ENCODE data around the gene FPR3. TPM values are rescaled to one million over a fixed set of nuclear protein-coding genes. Genes with fewer than 3 reads are reported as not detected.
A peak's percentile ranks its signal among the peaks of the same experiment; 100 is the strongest.

The FPR3 gene
- total and polyA plus RNA-seq, 9 of the 15 experiments (the other 6 are each of a cell fraction or from before 2014, with no cell fraction given) = 0.08 to 0.51 (median 0.22) TPM; not detected in 1

DNA sequence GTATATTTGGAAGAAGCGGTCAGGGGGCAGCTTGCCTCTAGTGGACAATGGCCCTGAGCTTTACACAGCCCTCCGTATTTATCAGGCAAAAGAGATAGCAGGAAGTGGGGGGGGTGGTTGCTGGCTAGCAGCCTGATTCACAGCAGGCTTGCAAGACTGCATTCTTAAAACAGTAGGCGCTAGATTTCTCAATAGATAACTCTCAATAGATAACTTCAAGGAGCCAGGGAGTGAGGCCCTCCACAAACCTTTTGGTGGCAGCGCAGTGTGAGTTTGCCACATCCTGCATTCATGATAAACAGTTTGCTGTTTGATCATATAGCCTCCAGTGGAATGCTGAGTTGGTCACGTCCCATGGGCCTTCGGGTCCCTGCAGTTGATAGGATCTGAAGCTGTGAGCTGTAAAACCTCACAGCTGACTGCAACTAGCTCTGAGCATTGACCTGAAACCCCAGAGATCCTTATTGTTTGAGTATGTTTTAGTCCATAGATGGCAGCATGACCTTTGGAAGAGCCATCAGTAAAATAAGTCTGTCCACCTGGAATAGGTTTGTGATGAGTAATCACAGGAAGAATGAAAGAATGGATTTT is 12.2 kb downstream of the FPR3 start (continued):
- TF ChIP-seq ETS2 (tag; IDR thresholded peaks at IDR 0.05; ENCODE audit: borderline replicate concordance, poor library complexity, severe bottlenecking) = no peak
- no peak for TF ChIP-seq HDAC8 (tag; IDR thresholded peaks at IDR 0.05)
- no peak for TF ChIP-seq ZSCAN32 (CRISPR knock-in tag; IDR thresholded peaks at IDR 0.05)
- TF ChIP-seq RBM39 (optimal IDR thresholded peaks at IDR 0.05; ENCODE audit: low read depth, low read length) = no peak
- no peak for TF ChIP-seq PCBP2 (IDR thresholded peaks at IDR 0.05; ENCODE audit: low read depth, low read length, poor library complexity, severe bottlenecking)
- TF ChIP-seq CSDE1 (IDR thresholded peaks at IDR 0.05) = no peak
- TF ChIP-seq WHSC1 (IDR thresholded peaks at IDR 0.05; ENCODE audit: low read length) = no peak
- TF ChIP-seq DNMT1 (IDR thresholded peaks at IDR 0.05) = no peak
- no peak for TF ChIP-seq HOXB6 (CRISPR knock-in tag; IDR thresholded peaks at IDR 0.05; ENCODE audit: borderline replicate concordance)
- TF ChIP-seq HIVEP1 (CRISPR knock-in tag; IDR thresholded peaks at IDR 0.05) = no peak
- no peak for TF ChIP-seq RBM22 (IDR thresholded peaks at IDR 0.05; ENCODE audit: low read depth, low read length, poor library complexity, severe bottlenecking)
- peak; percentile 90 for TF ChIP-seq HDAC2 (IDR thresholded peaks at IDR 0.05)
- no peak for TF ChIP-seq RUNX1 (IDR thresholded peaks at IDR 0.05; ENCODE audit: low read depth)
- no peak for TF ChIP-seq STAT5A (IDR thresholded peaks at IDR 0.05; ENCODE audit: borderline replicate concordance, low read length)
- no peak for TF ChIP-seq ZNF134 (CRISPR knock-in tag; conservative IDR thresholded peaks at IDR 0.05)
- TF ChIP-seq KAT8 (IDR thresholded peaks at IDR 0.05; ENCODE audit: low read depth) = no peak
- TF ChIP-seq PHB (CRISPR knock-in tag; IDR thresholded peaks at IDR 0.05) = no peak
- TF ChIP-seq PCBP1 (IDR thresholded peaks at IDR 0.05; ENCODE audit: low read depth, low read length, poor library complexity, severe bottlenecking) = no peak
- no peak for TF ChIP-seq ZNF551 (CRISPR knock-in tag; IDR thresholded peaks at IDR 0.05)
- TF ChIP-seq, protein P1, sequence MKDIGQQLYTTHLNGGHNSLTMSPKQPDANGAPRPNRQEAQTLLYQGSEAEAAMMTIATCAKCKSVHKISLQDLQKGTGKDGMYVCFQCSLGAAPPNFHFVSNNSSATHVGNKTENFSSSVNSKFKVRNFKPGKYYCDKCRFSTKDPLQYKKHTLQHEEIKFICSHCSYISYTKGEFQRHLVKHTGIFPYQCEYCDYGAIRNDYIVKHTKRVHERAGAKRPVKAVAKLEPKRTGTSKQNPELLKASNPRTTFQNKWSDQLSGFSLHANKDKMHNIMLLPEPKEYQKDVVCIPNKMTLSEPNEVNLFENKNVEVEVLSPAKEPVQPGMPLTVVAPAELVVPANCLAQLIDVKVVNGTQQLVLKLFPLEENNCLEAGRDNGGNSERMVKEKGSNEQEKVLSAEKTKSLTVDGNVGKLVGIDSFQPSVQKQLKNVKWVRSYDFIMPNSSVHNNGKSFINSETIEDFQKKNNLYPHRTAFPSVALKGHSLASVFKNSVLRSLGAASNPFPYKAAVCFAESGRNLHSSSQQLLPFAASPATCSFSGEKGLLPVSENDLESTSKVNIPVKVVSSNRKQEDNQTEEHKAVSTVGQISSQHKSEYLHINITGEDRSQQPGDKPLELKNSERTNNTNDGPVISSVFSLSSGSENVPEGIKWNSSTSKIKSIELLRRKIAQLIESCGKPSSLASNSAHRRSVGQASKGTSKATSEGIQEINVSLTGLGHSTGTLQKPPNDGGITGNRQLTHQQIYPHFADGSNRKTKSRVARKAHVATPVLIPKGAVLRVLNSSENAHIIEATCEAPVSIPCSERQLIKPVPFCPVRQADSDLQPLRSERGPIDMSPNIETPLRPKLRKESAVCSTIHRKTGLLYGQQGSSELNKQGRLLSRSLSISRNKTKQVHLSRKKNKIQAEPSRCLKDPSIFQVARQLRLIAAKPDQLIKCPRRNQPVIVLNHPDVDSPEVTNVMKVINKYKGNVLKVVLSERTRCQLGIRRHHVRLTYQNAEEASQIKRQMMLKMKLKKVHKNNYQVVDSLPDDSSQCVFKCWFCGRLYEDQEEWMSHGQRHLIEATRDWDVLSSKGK (CRISPR knock-in tag; IDR thresholded peaks at IDR 0.05) = no peak
- no peak for TF ChIP-seq SMAD3 (CRISPR knock-in tag; conservative IDR thresholded peaks at IDR 0.05)
- TF ChIP-seq, protein P2, sequence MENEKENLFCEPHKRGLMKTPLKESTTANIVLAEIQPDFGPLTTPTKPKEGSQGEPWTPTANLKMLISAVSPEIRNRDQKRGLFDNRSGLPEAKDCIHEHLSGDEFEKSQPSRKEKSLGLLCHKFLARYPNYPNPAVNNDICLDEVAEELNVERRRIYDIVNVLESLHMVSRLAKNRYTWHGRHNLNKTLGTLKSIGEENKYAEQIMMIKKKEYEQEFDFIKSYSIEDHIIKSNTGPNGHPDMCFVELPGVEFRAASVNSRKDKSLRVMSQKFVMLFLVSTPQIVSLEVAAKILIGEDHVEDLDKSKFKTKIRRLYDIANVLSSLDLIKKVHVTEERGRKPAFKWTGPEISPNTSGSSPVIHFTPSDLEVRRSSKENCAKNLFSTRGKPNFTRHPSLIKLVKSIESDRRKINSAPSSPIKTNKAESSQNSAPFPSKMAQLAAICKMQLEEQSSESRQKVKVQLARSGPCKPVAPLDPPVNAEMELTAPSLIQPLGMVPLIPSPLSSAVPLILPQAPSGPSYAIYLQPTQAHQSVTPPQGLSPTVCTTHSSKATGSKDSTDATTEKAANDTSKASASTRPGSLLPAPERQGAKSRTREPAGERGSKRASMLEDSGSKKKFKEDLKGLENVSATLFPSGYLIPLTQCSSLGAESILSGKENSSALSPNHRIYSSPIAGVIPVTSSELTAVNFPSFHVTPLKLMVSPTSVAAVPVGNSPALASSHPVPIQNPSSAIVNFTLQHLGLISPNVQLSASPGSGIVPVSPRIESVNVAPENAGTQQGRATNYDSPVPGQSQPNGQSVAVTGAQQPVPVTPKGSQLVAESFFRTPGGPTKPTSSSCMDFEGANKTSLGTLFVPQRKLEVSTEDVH (IDR thresholded peaks at IDR 0.05; ENCODE audit: low read depth, partially characterized antibody) = peak; percentile 48
- TF ChIP-seq DPF2 (IDR thresholded peaks at IDR 0.05) = peak; percentile 84
- TF ChIP-seq PHB2 (IDR thresholded peaks at IDR 0.05; ENCODE audit: low read depth) = no peak
- 0 out of 4 replicates have a peak, but pooled peaks of 1 of the 2 experiments have one; percentile 11 for TF ChIP-seq RCOR1 (IDR thresholded peaks at IDR 0.05; ENCODE audit: borderline replicate concordance in 1 of 2, low read depth in 2 of 2, low read length in 2 of 2)
- TF ChIP-seq ZNF699 (CRISPR knock-in tag; IDR thresholded peaks at IDR 0.05; ENCODE audit: insufficient replicate concordance) = no peak
